CD4-positive, alpha-beta T cell treated with Interleukin-21 for 1 hour (primary cell): ENCODE data around the gene HOXC6.

ENCODE experiments used
- DNase-seq: peaks from one replicate; pipeline ENCODE4 v3.0.0-alpha.2; 2020

Gene HOXC6

GRCh38 chr12:54044425-54045103 lies 16.3 kb downstream of the HOXC6 start:
- no peak for DNase-seq

- no peak for DNase-seq
Observed at GRCh38 chr12:54045401-54045800, 17.2 kb downstream of the HOXC6 start.

GRCh38 chr12:54045868-54046521 lies 17.8 kb downstream of the HOXC6 start:
- DNase-seq: no peak

GRCh38 chr12:54046809-54047159 lies 18.5 kb downstream of the HOXC6 start:
- no peak for DNase-seq

DNA sequence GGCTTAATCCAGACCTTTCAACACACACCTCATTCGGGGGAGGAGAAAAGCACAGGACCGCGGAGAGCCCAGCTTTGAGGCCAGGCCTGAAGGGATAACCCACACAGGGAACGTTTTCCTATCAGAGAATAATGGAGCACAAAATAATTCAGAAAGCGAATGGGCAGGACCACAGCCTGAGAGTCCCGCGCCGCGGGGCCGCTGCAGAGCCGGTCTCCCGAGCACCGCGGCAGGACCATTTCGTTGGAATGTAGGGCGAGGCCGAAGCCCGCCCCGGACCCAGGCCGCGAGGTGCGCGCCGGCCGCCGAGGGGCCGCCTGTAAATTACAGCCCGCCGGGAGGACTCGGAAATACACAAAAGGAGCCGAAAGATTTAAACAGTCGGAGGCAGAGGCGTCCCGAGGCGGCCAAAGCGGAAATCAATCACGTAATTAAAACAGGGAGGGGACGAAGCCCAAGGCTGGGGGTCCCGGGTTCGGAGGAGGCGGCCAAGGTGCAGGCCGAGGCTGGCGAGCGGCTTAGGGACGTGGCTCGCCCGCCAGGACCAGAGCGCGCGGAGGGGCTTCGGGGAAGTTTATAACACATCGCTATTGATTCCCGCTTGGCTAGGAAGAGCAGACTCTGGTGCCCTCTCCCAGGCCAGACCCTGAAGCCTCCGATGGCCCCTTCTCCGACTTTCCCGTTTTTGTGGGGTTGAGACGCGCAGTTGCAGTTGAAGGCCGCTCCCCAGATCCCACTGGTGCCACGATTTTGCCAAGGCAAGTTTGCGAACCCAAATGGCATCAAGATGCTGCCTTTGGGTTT lies 19.1 kb downstream of the HOXC6 start:
- DNase-seq: no peak

- no peak for DNase-seq
Observed at GRCh38 chr12:54047964-54048303, 19.7 kb downstream of the HOXC6 start.

- DNase-seq: no peak
Observed at GRCh38 chr12:54048406-54049093, 20.3 kb downstream of the HOXC6 start.

DNA sequence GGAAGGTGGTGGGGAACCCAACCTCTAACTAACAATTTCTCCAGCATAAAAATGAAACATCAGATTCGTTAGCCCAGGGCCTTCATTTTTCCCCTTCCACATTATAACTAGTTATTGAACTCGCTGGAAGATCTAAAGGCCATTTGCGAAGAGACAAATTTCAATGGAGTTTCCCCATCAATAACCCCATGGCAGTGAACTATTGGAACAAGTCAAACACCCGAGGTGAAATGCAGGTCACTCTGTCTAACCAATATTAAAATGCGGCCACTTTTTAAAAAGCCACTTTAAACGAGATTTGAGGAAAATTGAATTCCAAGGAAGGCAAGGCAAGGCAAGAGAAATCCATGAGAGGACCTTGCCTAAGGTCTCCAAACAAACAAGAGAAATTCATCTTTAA lies 20.9 kb downstream of the HOXC6 start:
- no peak for DNase-seq

- no peak for DNase-seq
Observed at GRCh38 chr12:54050482-54050810, 22.2 kb downstream of the HOXC6 start.

DNA sequence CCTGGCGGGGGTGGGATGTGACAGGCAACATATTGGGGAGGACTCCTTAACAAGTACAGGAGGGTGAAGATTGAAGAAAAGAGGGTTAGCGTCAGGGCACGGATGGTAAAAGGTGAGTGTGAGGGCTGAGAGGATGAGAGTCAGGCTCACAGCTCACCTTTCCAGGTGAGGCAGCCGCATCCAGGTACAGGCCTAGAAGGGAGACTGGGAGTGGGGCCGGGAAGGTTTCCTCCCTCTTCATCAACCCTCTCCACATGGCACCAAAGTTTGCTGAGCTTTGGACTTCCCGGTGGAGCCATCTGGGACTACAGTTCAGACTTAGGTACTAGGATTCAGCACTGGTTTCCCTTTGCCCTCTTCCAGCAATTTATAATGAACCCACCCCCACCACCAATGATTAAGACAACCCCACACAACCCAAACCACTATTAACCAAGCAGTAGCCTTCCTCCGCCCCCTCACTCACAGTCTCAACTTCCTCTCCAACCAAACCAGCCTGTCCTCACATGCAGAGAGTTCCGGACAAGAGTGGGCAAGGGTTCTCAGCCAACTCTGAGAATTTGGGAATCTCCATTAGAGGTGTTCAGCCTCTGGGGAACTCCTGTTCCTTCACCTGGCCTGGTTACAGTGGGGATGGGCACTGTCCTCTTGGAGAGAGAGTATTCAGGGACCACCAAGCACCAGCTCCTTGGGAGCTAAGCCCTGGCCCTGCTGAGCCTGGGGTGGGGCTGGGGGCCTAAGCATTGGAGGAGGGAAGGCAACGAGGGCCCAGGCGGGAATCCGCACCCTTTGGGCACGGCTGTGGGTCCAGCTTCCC lies 23.0 kb downstream of the HOXC6 start:
- no peak for DNase-seq

GRCh38 chr12:54051874-54052437 lies 23.7 kb downstream of the HOXC6 start:
- no peak for DNase-seq

- no peak for DNase-seq
Observed at GRCh38 chr12:54052438-54053002, 24.3 kb downstream of the HOXC6 start.

DNA sequence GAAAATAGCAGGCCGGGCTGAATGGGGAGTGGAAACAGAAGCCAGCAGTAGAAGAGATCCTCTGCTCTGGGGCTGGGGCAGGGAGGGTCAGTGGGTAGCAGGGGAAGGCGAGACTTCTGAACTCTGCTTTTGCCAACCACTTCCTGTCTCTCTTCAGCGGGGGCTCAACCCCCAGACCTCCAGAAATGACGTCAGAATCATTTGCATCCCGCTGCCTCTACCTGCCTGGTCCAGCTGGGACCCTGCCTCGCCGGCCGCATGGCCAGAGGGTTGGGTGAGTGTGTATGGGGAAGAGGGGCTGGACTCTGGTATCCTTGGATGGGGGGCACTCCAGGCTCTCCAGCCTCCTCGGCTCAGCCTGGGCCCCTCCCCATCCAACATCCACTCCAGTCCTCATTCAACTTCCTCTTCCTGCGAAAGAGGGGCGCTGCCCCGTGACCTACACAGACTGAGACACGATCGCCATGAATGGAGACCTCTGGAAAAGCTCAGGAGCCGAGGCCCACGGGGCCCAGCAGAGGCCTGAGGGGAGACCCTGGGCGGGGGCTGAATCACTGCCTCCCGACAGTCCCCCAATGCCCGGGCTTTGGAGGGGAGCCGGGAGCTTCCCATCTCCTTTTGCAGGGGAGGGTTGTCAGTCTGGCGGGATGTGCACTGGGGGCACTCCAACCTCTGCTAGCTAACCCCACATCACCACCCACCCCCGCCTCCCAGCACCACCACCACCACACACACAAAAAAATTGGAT lies 24.9 kb downstream of the HOXC6 start:
- peak; percentile 50 for DNase-seq

GRCh38 chr12:54053751-54054741 lies 25.8 kb downstream of the HOXC6 start, which contains the start of gene HOXC4:
HOXC4 (plus strand) TSS chr12:54053835; CDS start chr12:54053923, 88 bp downstream.
- DNase-seq: peak; percentile 46

GRCh38 chr12:54054742-54055194 lies 26.5 kb downstream of the HOXC6 start:
- DNase-seq: no peak

DNA sequence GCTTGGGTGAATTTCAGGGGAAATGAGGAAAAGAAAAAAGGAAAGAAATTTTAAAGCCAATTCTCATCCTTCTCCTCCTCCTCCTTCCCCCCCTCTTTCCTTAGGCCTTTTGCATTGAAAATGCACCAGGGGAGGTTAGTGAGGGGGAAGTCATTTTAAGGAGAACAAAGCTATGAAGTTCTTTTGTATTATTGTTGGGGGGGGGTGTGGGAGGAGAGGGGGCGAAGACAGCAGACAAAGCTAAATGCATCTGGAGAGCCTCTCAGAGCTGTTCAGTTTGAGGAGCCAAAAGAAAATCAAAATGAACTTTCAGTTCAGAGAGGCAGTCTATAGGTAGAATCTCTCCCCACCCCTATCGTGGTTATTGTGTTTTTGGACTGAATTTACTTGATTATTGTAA lies 27.3 kb downstream of the HOXC6 start:
- DNase-seq: no peak

GRCh38 chr12:54056110-54056509 lies 27.9 kb downstream of the HOXC6 start:
- no peak for DNase-seq

DNA sequence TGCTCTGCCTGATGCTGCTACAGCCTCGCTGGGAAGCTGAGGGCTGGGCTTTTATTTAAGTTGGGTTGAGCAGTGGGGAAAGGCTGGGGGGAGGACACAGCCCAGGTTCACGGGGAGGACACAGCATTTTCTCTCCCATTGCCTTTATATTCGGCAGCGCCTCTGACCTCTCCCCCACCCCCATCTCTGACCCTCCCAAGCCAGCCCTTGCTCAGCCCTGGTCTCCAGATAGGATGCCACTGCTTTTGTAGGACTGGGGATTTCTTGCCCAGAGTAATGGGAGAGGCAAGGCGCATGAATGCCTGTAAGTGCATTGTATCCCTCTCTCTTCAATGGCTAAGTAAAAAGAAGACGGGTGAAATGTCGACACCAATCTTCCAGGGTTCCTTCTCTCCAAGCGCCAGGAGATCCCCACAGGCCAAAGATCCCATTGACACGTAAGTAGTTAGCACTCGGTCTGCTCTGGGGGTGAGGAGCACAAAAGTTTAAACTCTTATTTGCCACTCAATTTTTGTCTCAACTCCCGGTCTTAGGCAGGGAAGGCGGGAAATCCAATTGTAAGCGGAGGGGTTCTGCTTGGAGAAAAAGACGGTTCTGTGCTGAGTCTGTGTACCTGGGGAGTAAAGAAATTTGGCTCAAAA lies 30.0 kb downstream of the HOXC6 start:
- no peak for DNase-seq

DNA sequence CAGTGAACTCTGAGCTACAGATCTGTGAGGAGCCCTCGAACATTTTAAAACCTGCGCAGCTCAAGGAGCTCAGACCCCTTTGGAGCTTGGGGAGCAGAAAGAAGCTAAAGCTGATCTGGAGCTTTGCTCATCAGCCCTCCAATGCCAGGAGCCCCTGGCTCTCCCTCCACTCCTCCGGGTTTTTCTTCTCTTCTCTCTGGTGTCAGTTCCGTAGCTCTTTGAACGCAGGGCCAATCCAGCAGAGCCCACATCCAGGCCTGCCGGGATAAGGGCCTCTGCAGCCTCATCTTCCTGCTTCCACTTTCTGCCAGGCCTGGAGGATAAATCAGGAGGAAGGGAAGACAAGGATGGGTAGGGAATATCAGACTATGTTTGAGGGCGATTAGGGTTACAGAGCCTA lies 31.4 kb downstream of the HOXC6 start:
- no peak for DNase-seq
